WTC11 (cell line): ENCODE data around the gene MMP23B. TPM values are rescaled to one million over a fixed set of nuclear protein-coding genes. Genes with fewer than 3 reads are reported as not detected.

ENCODE experiments used
- ATAC-seq: fragments of 200-7000 bp; cut with Tn5 transposase; 2 replicates; pipeline ENCODE4 v1.10.0; 2021; ENCODE audit warnings: mild to moderate bottlenecking, moderate library complexity
- CTCF ChIA-PET: fragments of 300-600 bp; sonication (Branson Sonifier 250); formaldehyde crosslinking; loops from one replicate; lab custom pipeline; 2021; ENCODE audit warnings: antibody characterized with exemption; lab: Charles Lee
- POLR2A ChIA-PET: fragments of 350-600 bp; sonication (Branson Sonifier 250); formaldehyde crosslinking; loops from one replicate; lab custom pipeline; 2021; ENCODE audit warnings: antibody characterized with exemption; lab: Charles Lee
- DNase-seq: peaks from one replicate; pipeline ENCODE4 v3.0.0; 2021; ENCODE audit warnings: low spot score
- H3K27ac Mint-ChIP-seq: 2 replicates; pipeline ENCODE4 v1.8.0; 2021; ENCODE audit warnings: mixed read lengths
- H3K27me3 Mint-ChIP-seq: 2 replicates; pipeline ENCODE4 v1.8.0; 2021; ENCODE audit warnings: low read depth, mild to moderate bottlenecking, moderate library complexity, mixed read lengths
- H3K36me3 Mint-ChIP-seq: 2 replicates; pipeline ENCODE4 v1.8.0; 2021; ENCODE audit warnings: mixed read lengths
- H3K4me1 Mint-ChIP-seq: 2 replicates; pipeline ENCODE4 v1.8.0; 2022; ENCODE audit warnings: mixed read lengths
- H3K4me3 Mint-ChIP-seq: 2 replicates; pipeline ENCODE4 v1.8.0; 2021; ENCODE audit warnings: mild to moderate bottlenecking, moderate library complexity, mixed read lengths
- H3K9me3 Mint-ChIP-seq: 2 replicates; pipeline ENCODE4 v1.8.0; 2021; ENCODE audit warnings: mixed read lengths
- ATF1 ChIP-seq: sonication (generic); formaldehyde crosslinking; IDR thresholded peaks from 2 replicates; pipeline ENCODE4 v1.8.1; 2023; ENCODE audit warnings: mild to moderate bottlenecking, moderate library complexity, missing genetic modification reagents
- CDX4 ChIP-seq: fragments of 250-450 bp; sonication (Bioruptor Pico); IDR thresholded peaks from 2 replicates; pipeline ENCODE4 v1.9.0; 2021; ENCODE audit warnings: moderate library complexity, mild to moderate bottlenecking, inconsistent platforms, borderline replicate concordance
- CREB1 ChIP-seq: sonication (generic); formaldehyde crosslinking; IDR thresholded peaks from 2 replicates; pipeline ENCODE4 v1.8.0; 2023; ENCODE audit warnings: mild to moderate bottlenecking, missing genetic modification reagents
- FOXK1 ChIP-seq: sonication (generic); formaldehyde crosslinking; IDR thresholded peaks from 2 replicates; pipeline ENCODE4 v1.8.0; 2022; ENCODE audit warnings: mild to moderate bottlenecking, moderate library complexity, missing genetic modification reagents
- JAZF1 ChIP-seq: fragments of 250-450 bp; sonication (Bioruptor Pico); IDR thresholded peaks from 2 replicates; pipeline ENCODE4 v1.9.0; 2021; ENCODE audit warnings: moderate library complexity, mild to moderate bottlenecking, inconsistent platforms
- NFE2L1 ChIP-seq: sonication (generic); formaldehyde crosslinking; IDR thresholded peaks from 2 replicates; pipeline ENCODE4 v1.8.1; 2023; ENCODE audit warnings: missing genetic modification reagents
- NFYB ChIP-seq: sonication (generic); formaldehyde crosslinking; conservative IDR thresholded peaks from 2 replicates; pipeline ENCODE4 v1.8.0; 2022; ENCODE audit warnings: low read depth, missing genetic modification reagents
- NR1H2 ChIP-seq: sonication (generic); formaldehyde crosslinking; IDR thresholded peaks from 2 replicates; pipeline ENCODE4 v1.9.0; 2021; ENCODE audit warnings: mild to moderate bottlenecking, moderate library complexity, missing genetic modification reagents
- RORB ChIP-seq: fragments of 250-450 bp; sonication (Bioruptor Pico); IDR thresholded peaks from 2 replicates; pipeline ENCODE4 v1.9.0; 2021; ENCODE audit warnings: mild to moderate bottlenecking
- SP1 ChIP-seq: sonication (generic); formaldehyde crosslinking; conservative IDR thresholded peaks from 2 replicates; pipeline ENCODE4 v1.8.1; 2022; ENCODE audit warnings: missing genetic modification reagents
- STAT6 ChIP-seq: sonication (generic); formaldehyde crosslinking; conservative IDR thresholded peaks from 2 replicates; pipeline ENCODE4 v1.8.1; 2023; ENCODE audit warnings: mild to moderate bottlenecking, low read depth, missing genetic modification reagents, moderate library complexity
- TP53 ChIP-seq: sonication (generic); formaldehyde crosslinking; IDR thresholded peaks from 2 replicates; pipeline ENCODE4 v1.8.1; 2023; ENCODE audit warnings: mild to moderate bottlenecking, missing genetic modification reagents
- ZNF281 ChIP-seq: sonication (generic); formaldehyde crosslinking; IDR thresholded peaks from 2 replicates; pipeline ENCODE4 v1.8.0; 2023; ENCODE audit warnings: mild to moderate bottlenecking, missing genetic modification reagents
- total RNA-seq: library from RNA; stranded (reverse); gene quantifications from 3 replicates; pipeline ENCODE4 v1.2.3, GENCODE V29; 2021
- TF ChIP-seq, protein P1 (sequence below): sonication (generic); formaldehyde crosslinking; IDR thresholded peaks from 2 replicates; pipeline ENCODE4 v1.8.1; 2023; ENCODE audit warnings: mild to moderate bottlenecking, moderate library complexity, missing genetic modification reagents
- TF ChIP-seq, protein P2 (sequence below): sonication (generic); formaldehyde crosslinking; IDR thresholded peaks from 2 replicates; pipeline ENCODE4 v1.8.1; 2023; ENCODE audit warnings: mild to moderate bottlenecking, missing genetic modification reagents, moderate library complexity
- TF ChIP-seq, protein P3 (sequence below): sonication (generic); formaldehyde crosslinking; IDR thresholded peaks from 2 replicates; pipeline ENCODE4 v1.8.0; 2022; ENCODE audit warnings: mild to moderate bottlenecking, missing genetic modification reagents
- TF ChIP-seq, protein P4 (sequence below): fragments of 250-450 bp; sonication (Bioruptor Pico); IDR thresholded peaks from 2 replicates; pipeline ENCODE4 v1.9.0; 2021; ENCODE audit warnings: mild to moderate bottlenecking

The MMP23B gene
- total RNA-seq, 1 experiment from 2014 or later, result 20.0 TPM

- CTCF ChIA-PET, result no interaction called here
- ATAC-seq, result no peak
- Mint-ChIP-seq H3K9me3 (no peaks in the 10 kb centered on the region), H3K4me1 (peaks cover 2% of the 10 kb centered on the region; the same call in 1 of the 2 replicates), H3K4me3 (no peak overlapping the region), H3K36me3 (no peaks in the 10 kb centered on the region), H3K27ac (no peak overlapping the region), H3K27me3 (peaks cover 3% of the 10 kb centered on the region)
- no peak for DNase-seq
- POLR2A ChIA-PET, result no interaction called here
- no peak for TF ChIP-seq NFYB (CRISPR knock-in tag)
- TF ChIP-seq, protein P1, sequence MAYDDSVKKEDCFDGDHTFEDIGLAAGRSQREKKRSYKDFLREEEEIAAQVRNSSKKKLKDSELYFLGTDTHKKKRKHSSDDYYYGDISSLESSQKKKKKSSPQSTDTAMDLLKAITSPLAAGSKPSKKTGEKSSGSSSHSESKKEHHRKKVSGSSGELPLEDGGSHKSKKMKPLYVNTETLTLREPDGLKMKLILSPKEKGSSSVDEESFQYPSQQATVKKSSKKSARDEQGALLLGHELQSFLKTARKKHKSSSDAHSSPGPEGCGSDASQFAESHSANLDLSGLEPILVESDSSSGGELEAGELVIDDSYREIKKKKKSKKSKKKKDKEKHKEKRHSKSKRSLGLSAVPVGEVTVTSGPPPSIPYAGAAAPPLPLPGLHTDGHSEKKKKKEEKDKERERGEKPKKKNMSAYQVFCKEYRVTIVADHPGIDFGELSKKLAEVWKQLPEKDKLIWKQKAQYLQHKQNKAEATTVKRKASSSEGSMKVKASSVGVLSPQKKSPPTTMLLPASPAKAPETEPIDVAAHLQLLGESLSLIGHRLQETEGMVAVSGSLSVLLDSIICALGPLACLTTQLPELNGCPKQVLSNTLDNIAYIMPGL (CRISPR knock-in tag), result no peak
- TF ChIP-seq, protein P2, sequence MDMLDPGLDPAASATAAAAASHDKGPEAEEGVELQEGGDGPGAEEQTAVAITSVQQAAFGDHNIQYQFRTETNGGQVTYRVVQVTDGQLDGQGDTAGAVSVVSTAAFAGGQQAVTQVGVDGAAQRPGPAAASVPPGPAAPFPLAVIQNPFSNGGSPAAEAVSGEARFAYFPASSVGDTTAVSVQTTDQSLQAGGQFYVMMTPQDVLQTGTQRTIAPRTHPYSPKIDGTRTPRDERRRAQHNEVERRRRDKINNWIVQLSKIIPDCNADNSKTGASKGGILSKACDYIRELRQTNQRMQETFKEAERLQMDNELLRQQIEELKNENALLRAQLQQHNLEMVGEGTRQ, result no peak
- TF ChIP-seq, protein P3, sequence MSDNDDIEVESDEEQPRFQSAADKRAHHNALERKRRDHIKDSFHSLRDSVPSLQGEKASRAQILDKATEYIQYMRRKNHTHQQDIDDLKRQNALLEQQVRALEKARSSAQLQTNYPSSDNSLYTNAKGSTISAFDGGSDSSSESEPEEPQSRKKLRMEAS (CRISPR knock-in tag), result no peak
- no peak for TF ChIP-seq ZNF281
- no peak for TF ChIP-seq JAZF1 (CRISPR knock-in tag)
- TF ChIP-seq SP1, result no peak
- TF ChIP-seq NFE2L1 (CRISPR knock-in tag), result no peak
- TF ChIP-seq CDX4 (CRISPR knock-in tag), result no peak
- TF ChIP-seq RORB, result no peak
- TF ChIP-seq, protein P4, sequence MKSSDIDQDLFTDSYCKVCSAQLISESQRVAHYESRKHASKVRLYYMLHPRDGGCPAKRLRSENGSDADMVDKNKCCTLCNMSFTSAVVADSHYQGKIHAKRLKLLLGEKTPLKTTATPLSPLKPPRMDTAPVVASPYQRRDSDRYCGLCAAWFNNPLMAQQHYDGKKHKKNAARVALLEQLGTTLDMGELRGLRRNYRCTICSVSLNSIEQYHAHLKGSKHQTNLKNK, result no peak
- TF ChIP-seq TP53 (CRISPR knock-in tag), result no peak
- TF ChIP-seq ATF1 (CRISPR knock-in tag), result no peak
- no peak for TF ChIP-seq FOXK1
- TF ChIP-seq NR1H2, result no peak
- TF ChIP-seq STAT6, result no peak
- TF ChIP-seq CREB1, result no peak
Measured at GRCh38 chr1:1625824-1626206, 6.2 kb upstream of the MMP23B start.
